Mononuclear cell (primary cell): ENCODE data around the gene AKAP8. TPM values are rescaled to one million over a fixed set of nuclear protein-coding genes. Genes with fewer than 3 reads are reported as not detected.
"Not testable (repeated sequence)": the region's sequence is repeated elsewhere in the genome, so short reads cannot be mapped to it uniquely, and the experiment has no call there.

ENCODE experiments used
- H3K27me3 ChIP-seq: 2 replicates; pipeline ENCODE4 v1.6.0; 2011; ENCODE audit warnings: low read length, control low read depth; ENCODE audit not compliant: insufficient read depth
- H3K4me1 ChIP-seq: 2 replicates; pipeline ENCODE4 v1.5.1; 2011; ENCODE audit warnings: mild to moderate bottlenecking, low read length, control low read depth; ENCODE audit not compliant: insufficient read depth
- H3K4me3 ChIP-seq: 2 replicates; pipeline ENCODE4 v1.5.1; 2011; ENCODE audit warnings: mild to moderate bottlenecking, low read length, moderate library complexity
- H3K9me3 ChIP-seq: 2 replicates; pipeline ENCODE4 v1.5.1; 2011; ENCODE audit warnings: low read depth, mild to moderate bottlenecking, control low read depth, low read length
- total RNA-seq: library from RNA; depleted of rRNA; stranded (reverse); fragments of >200 nt; gene quantifications from one replicate; pipeline ENCODE4 v1.2.3, GENCODE V29; 2012

Gene AKAP8
- total RNA-seq, 1 donor, result 57.5 TPM

- H3K9me3 ChIP-seq, result no peaks in the 10 kb centered on the region
- no peak overlapping the region for H3K4me3 ChIP-seq
- no peaks in the 10 kb centered on the region for H3K27me3 ChIP-seq
- peaks cover 13% of the 10 kb centered on the region for H3K4me1 ChIP-seq
Observed at GRCh38 chr19:15372470-15372869, 7.1 kb downstream of the AKAP8 start.

- Histone ChIP-seq H3K4me1 (peaks cover 7% of the 10 kb centered on the region), H3K4me3 (no peak overlapping the region), H3K9me3 (no peaks in the 10 kb centered on the region), H3K27me3 (no peaks in the 10 kb centered on the region)
Observed at GRCh38 chr19:15371786-15372380, 7.7 kb downstream of the AKAP8 start.

- Histone ChIP-seq H3K4me3 (no peak overlapping the region), H3K27me3 (no peaks in the 10 kb centered on the region), H3K4me1 (peaks cover 4% of the 10 kb centered on the region), H3K9me3 (no peaks in the 10 kb centered on the region)
Observed at GRCh38 chr19:15371119-15371518, 8.5 kb downstream of the AKAP8 start.

- no peak overlapping the region for H3K4me3 ChIP-seq
- H3K9me3 ChIP-seq, result no peaks in the 10 kb centered on the region
- H3K27me3 ChIP-seq, result no peaks in the 10 kb centered on the region
- H3K4me1 ChIP-seq, result no peaks in the 10 kb centered on the region
Observed at GRCh38 chr19:15369594-15369891, 10.0 kb downstream of the AKAP8 start.

GRCh38 chr19:15368798-15369593 lies 10.6 kb downstream of the AKAP8 start:
- Histone ChIP-seq H3K27me3 (no peaks in the 10 kb centered on the region), H3K4me1 (no peaks in the 10 kb centered on the region), H3K4me3 (no peak overlapping the region), H3K9me3 (no peaks in the 10 kb centered on the region)

GRCh38 chr19:15368051-15368632 lies 11.4 kb downstream of the AKAP8 start:
- Histone ChIP-seq H3K9me3 (no peaks in the 10 kb centered on the region), H3K4me3 (no peak overlapping the region), H3K27me3 (no peaks in the 10 kb centered on the region), H3K4me1 (no peaks in the 10 kb centered on the region)

GRCh38 chr19:15367439-15367838 lies 12.1 kb downstream of the AKAP8 start:
- Histone ChIP-seq H3K4me3 (no peak overlapping the region), H3K4me1 (no peaks in the 10 kb centered on the region), H3K9me3 (no peaks in the 10 kb centered on the region), H3K27me3 (no peaks in the 10 kb centered on the region)

GRCh38 chr19:15365264-15365663 lies 14.3 kb downstream of the AKAP8 start:
- no peaks in the 10 kb centered on the region for H3K9me3 ChIP-seq
- H3K4me3 ChIP-seq, result no peak overlapping the region
- H3K27me3 ChIP-seq, result no peaks in the 10 kb centered on the region
- H3K4me1 ChIP-seq, result no peaks in the 10 kb centered on the region

GRCh38 chr19:15363791-15364190 lies 15.8 kb downstream of the AKAP8 start:
- not testable (repeated sequence) for H3K4me1 ChIP-seq, H3K9me3 ChIP-seq, H3K4me3 ChIP-seq, H3K27me3 ChIP-seq

- H3K4me1 ChIP-seq, H3K9me3 ChIP-seq, H3K4me3 ChIP-seq, H3K27me3 ChIP-seq: not testable (repeated sequence)
Observed at GRCh38 chr19:15363048-15363447, 16.5 kb downstream of the AKAP8 start.

GRCh38 chr19:15360015-15360414 lies 19.6 kb downstream of the AKAP8 start:
- H3K4me1 ChIP-seq, H3K4me3 ChIP-seq, H3K27me3 ChIP-seq, H3K9me3 ChIP-seq: not testable (repeated sequence)

GRCh38 chr19:15358918-15359317 lies 20.7 kb downstream of the AKAP8 start:
- Histone ChIP-seq H3K4me1 (no peaks in the 10 kb centered on the region), H3K9me3 (no peaks in the 10 kb centered on the region), H3K4me3 (no peak overlapping the region), H3K27me3 (no peaks in the 10 kb centered on the region)

GRCh38 chr19:15357906-15358305 lies 21.7 kb downstream of the AKAP8 start:
- H3K4me1 ChIP-seq, result no peaks in the 10 kb centered on the region
- no peaks in the 10 kb centered on the region for H3K27me3 ChIP-seq
- H3K9me3 ChIP-seq, result no peaks in the 10 kb centered on the region
- no peak overlapping the region for H3K4me3 ChIP-seq

- no peak overlapping the region for H3K4me3 ChIP-seq
Observed at GRCh38 chr19:15354566-15355296, 24.9 kb downstream of the AKAP8 start.

GRCh38 chr19:15353908-15354307 lies 25.7 kb downstream of the AKAP8 start:
- no peaks in the 10 kb centered on the region for H3K9me3 ChIP-seq
- no peaks in the 10 kb centered on the region for H3K27me3 ChIP-seq
- no peak overlapping the region for H3K4me3 ChIP-seq
- H3K4me1 ChIP-seq, result no peaks in the 10 kb centered on the region

More at GRCh38 chr19:15354566-15355296, 24.9 kb downstream of the AKAP8 start:
- no peaks in the 10 kb centered on the region for H3K4me1 ChIP-seq
- no peaks in the 10 kb centered on the region for H3K27me3 ChIP-seq
- no peaks in the 10 kb centered on the region for H3K9me3 ChIP-seq
